Esophagus squamous epithelium (tissue), 4 donors: ENCODE results near the gene TBCD.

Experiments
- CTCF ChIP-seq, 6 experiments: fragments of 450-650 bp in 4 of 6; fragments of 200-600 bp in 2 of 6; sonication (generic) in 2 of 6; IDR thresholded peaks; one replicate each; pipeline ENCODE4 v1.5.1; 2016 to 2019; ENCODE audit warnings: antibody characterized with exemption in 6 of 6, mild to moderate bottlenecking in 4 of 6, moderate library complexity in 4 of 6
- POLR2A ChIP-seq, 4 donors: fragments of 450-650 bp; IDR thresholded peaks; one replicate each; pipeline ENCODE4 v1.6.1; 2017; ENCODE audit warnings: antibody characterized with exemption in 4 of 4, mild to moderate bottlenecking in 4 of 4, moderate library complexity in 3 of 4

- TF ChIP-seq CTCF (IDR thresholded peaks at IDR 0.05) (no peak), POLR2A (IDR thresholded peaks at IDR 0.05) (no peak)
Observed at GRCh38 chr17:82909322-82909904, 157.5 kb downstream of the TBCD start.
